K562 (cell line): ENCODE measurements around the gene HRC. TPM values are rescaled to one million over a fixed set of nuclear protein-coding genes. Genes with fewer than 3 reads are reported as not detected.
A peak's percentile ranks its signal among the peaks of the same experiment; 100 is the strongest.

Experiments
- BRF1 ChIP-seq: IDR thresholded peaks from 3 replicates; pipeline ENCODE4 v1.6.1; 2011; ENCODE audit warnings: borderline replicate concordance, mild to moderate bottlenecking; ENCODE audit not compliant: insufficient read length; ENCODE audit errors: extremely low read depth
- CREM ChIP-seq: IDR thresholded peaks from 2 replicates; pipeline ENCODE4 v1.6.1; 2014; ENCODE audit warnings: antibody characterized with exemption, low read depth
- CTBP1 ChIP-seq: fragments of 450-650 bp; IDR thresholded peaks from 2 replicates; pipeline ENCODE4 v1.6.1; 2016; ENCODE audit warnings: borderline replicate concordance
- DNMT1 ChIP-seq: fragments of 450-650 bp; IDR thresholded peaks from 2 replicates; pipeline ENCODE4 v1.6.1; 2016; ENCODE audit warnings: antibody characterized with exemption, mild to moderate bottlenecking
- FIP1L1 ChIP-seq: fragments of 200-400 bp; formaldehyde crosslinking; IDR thresholded peaks from 2 replicates; pipeline ENCODE4 v1.6.1; 2018; ENCODE audit warnings: mild to moderate bottlenecking, low read depth, low read length; ENCODE audit not compliant: poor library complexity, severe bottlenecking
- HCFC1 ChIP-seq: IDR thresholded peaks from 2 replicates; pipeline ENCODE4 v1.6.1; 2012; ENCODE audit warnings: low read depth, low read length, improper control_type of control experiment
- MAFK ChIP-seq: IDR thresholded peaks from 2 replicates; pipeline ENCODE4 v1.6.1; 2011; ENCODE audit warnings: low read length, improper control_type of control experiment
- MBD2 ChIP-seq: sonication (generic); IDR thresholded peaks from 2 replicates; pipeline ENCODE4 v1.6.1; 2016; ENCODE audit warnings: low read depth, borderline replicate concordance
- NR2C1 ChIP-seq, 2 experiments: fragments of 450-650 bp; IDR thresholded peaks; 2 replicates each; pipeline ENCODE4 v1.6.1; 2017; ENCODE audit warnings: mild to moderate bottlenecking in 2 of 2, antibody characterized with exemption in 1 of 2, inconsistent platforms in 1 of 2, missing compliant biosample characterization in 1 of 2, missing genetic modification characterization in 1 of 2
- PCBP1 ChIP-seq: fragments of 200-400 bp; formaldehyde crosslinking; IDR thresholded peaks from 2 replicates; pipeline ENCODE4 v1.6.1; 2018; ENCODE audit warnings: mild to moderate bottlenecking, low read depth, low read length; ENCODE audit not compliant: poor library complexity, severe bottlenecking
- PHF8 ChIP-seq: fragments of 200-600 bp; sonication (generic); IDR thresholded peaks from 2 replicates; pipeline ENCODE4 v1.6.1; 2012; ENCODE audit warnings: mixed run types, mild to moderate bottlenecking, inconsistent platforms, low read length, moderate library complexity, borderline replicate concordance
- SAFB ChIP-seq: fragments of 200-400 bp; formaldehyde crosslinking; IDR thresholded peaks from 2 replicates; pipeline ENCODE4 v1.6.1; 2017; ENCODE audit warnings: low read depth, low read length, borderline replicate concordance
- SAP30 ChIP-seq: fragments of 200-600 bp; sonication (generic); IDR thresholded peaks from 2 replicates; pipeline ENCODE4 v1.6.1; 2012; ENCODE audit warnings: borderline replicate concordance, low read depth, mild to moderate bottlenecking, moderate library complexity, low read length, control low read depth, inconsistent platforms; ENCODE audit not compliant: insufficient read depth, poor library complexity, severe bottlenecking
- SIX5 ChIP-seq, 2 experiments: IDR thresholded peaks; 2 replicates each; pipeline ENCODE4 v1.6.1; 2011; ENCODE audit warnings: low read length in 2 of 2, borderline replicate concordance in 1 of 2, low read depth in 1 of 2, mild to moderate bottlenecking in 1 of 2, moderate library complexity in 1 of 2; ENCODE audit not compliant: insufficient read depth in 1 of 2
- YY1 ChIP-seq, 3 experiments: IDR thresholded peaks; 2 replicates each; pipeline ENCODE4 v1.6.1; 2011; ENCODE audit warnings: low read length in 2 of 3, mild to moderate bottlenecking in 2 of 3, moderate library complexity in 2 of 3, borderline replicate concordance in 1 of 3, control low read depth in 1 of 3, low read depth in 1 of 3; ENCODE audit not compliant: insufficient read depth in 3 of 3, insufficient replicate concordance in 2 of 3, control insufficient read depth in 1 of 3, insufficient read length in 1 of 3; ENCODE audit errors: extremely low read depth in 1 of 3
- ZBTB9 ChIP-seq: fragments of 450-650 bp; formaldehyde crosslinking; IDR thresholded peaks from 2 replicates; pipeline ENCODE4 v1.4.0; 2020; ENCODE audit warnings: mild to moderate bottlenecking, moderate library complexity
- ZNF766 ChIP-seq: fragments of 200-800 bp; sonication (Bioruptor generic); conservative IDR thresholded peaks from 2 replicates; pipeline ENCODE4 v1.6.1; 2016; ENCODE audit warnings: missing genetic modification characterization, missing compliant biosample characterization
- polyA plus RNA-seq, 8 experiments: library from polyadenylated mRNA; depleted of rRNA in 4 of 8; stranded (reverse) in 5 of 8; unstranded in 3 of 8; fragments of >200 nt; fragmentation: Nextera tagmentation in 2 of 8; fragmentation: Illumina TruSeq in 1 of 8; extraction: Ambion mirVana in 2 of 8; extraction: Trizol in 1 of 8; gene quantifications; 2 replicates each; pipeline versions ENCODE4 v1.2.1 to v1.2.3, GENCODE V29; 2011 to 2014; ENCODE audit warnings: inconsistent platforms in 1 of 8, missing spikeins in 1 of 8
- total RNA-seq, 7 experiments: library from RNA; depleted of rRNA in 6 of 7; stranded (reverse); fragments of >200 nt in 6 of 7; fragmentation: Illumina TruSeq in 2 of 7; extraction: Trizol in 2 of 7; gene quantifications; 2 replicates each; pipeline versions ENCODE4 v1.2.1 to v1.2.3, GENCODE V29; 2011 to 2021; ENCODE audit warnings: low replicate concordance in 1 of 7
- TF ChIP-seq, protein P1 (sequence below): fragments of 250-450 bp; sonication (Bioruptor Pico); IDR thresholded peaks from 2 replicates; pipeline ENCODE4 v1.8.0; 2021; ENCODE audit warnings: moderate library complexity, mild to moderate bottlenecking, inconsistent platforms
- TF ChIP-seq, protein P2 (sequence below), 2 experiments: IDR thresholded peaks; 2 replicates each; pipeline ENCODE4 v1.6.1; 2012; ENCODE audit warnings: improper control_type of control experiment in 2 of 2, low read depth in 2 of 2, low read length in 2 of 2, borderline replicate concordance in 1 of 2

Gene HRC
- total and polyA plus RNA-seq, 9 of the 15 experiments (the other 6 are each of a cell fraction or from before 2014, with no cell fraction given): 0.66 to 18.7 (median 13.1) TPM

DNA sequence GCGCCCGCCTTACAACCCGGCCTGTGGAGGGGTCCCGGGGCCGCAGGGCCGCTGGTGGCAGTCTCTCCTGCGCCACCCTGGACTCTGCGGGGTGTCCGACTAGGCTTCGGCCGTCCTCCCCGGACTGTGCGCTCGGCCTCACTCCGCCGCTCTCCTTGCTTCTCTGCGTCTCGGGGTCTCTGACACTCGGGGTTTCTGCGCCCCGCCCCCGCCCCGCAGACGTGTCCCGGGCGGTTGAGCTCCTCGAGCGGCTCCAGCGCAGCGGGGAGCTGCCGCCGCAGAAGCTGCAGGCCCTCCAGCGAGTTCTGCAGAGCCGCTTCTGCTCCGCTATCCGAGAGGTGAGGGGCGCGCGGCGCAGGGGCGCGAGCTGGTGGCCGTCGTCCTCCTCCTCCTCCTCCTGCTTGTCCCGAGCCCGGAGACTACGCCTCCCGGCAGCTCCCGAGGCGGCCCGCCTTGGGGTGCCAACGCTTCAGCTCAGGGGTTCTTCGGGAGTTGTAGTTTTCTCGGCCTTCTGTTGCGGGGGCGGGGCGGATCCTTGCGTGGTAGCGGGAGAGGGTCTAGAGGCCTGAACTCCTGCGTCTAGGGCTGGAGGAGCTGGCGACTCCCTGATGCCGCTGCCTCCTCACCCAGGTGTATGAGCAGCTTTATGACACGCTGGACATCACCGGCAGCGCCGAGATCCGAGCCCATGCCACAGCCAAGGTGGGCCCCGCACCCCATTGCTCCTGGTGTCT, 40.4 kb downstream of the HRC start (continued):
- 0 out of 2 replicates have a peak, but pooled peaks have one; percentile 38 for TF ChIP-seq ZNF766 (CRISPR knock-in tag)
- peak in 1 of 3 experiments; percentile 26 for TF ChIP-seq YY1 (IDR thresholded peaks at IDR 0.05; ENCODE audit: borderline replicate concordance in 1 of 3, control insufficient read depth in 1 of 3, extremely low read depth in 1 of 3, insufficient read depth in 3 of 3, insufficient read length in 1 of 3, insufficient replicate concordance in 2 of 3, low read depth in 1 of 3, low read length in 2 of 3)
- peak; percentile 50 to 59; a peak in 3 of 4 replicates for TF ChIP-seq SIX5 (IDR thresholded peaks at IDR 0.05; ENCODE audit: borderline replicate concordance in 1 of 2, insufficient read depth in 1 of 2, low read depth in 1 of 2, low read length in 2 of 2)
- no peak for TF ChIP-seq NR2C1 (IDR thresholded peaks at IDR 0.05)
- peak; percentile 27; the same call in 1 of the 2 replicates for TF ChIP-seq NR2C1 (tag; IDR thresholded peaks at IDR 0.05)
- TF ChIP-seq MAFK: no peak
- peak; percentile 31; the same call in 1 of the 2 replicates for TF ChIP-seq CREM
- peak; percentile 46 for TF ChIP-seq SAP30
- TF ChIP-seq HCFC1: peak; percentile 89
- TF ChIP-seq, protein P1, sequence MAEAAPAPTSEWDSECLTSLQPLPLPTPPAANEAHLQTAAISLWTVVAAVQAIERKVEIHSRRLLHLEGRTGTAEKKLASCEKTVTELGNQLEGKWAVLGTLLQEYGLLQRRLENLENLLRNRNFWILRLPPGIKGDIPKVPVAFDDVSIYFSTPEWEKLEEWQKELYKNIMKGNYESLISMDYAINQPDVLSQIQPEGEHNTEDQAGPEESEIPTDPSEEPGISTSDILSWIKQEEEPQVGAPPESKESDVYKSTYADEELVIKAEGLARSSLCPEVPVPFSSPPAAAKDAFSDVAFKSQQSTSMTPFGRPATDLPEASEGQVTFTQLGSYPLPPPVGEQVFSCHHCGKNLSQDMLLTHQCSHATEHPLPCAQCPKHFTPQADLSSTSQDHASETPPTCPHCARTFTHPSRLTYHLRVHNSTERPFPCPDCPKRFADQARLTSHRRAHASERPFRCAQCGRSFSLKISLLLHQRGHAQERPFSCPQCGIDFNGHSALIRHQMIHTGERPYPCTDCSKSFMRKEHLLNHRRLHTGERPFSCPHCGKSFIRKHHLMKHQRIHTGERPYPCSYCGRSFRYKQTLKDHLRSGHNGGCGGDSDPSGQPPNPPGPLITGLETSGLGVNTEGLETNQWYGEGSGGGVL (CRISPR knock-in tag): no peak
- TF ChIP-seq BRF1: no peak
- TF ChIP-seq PCBP1: peak; percentile 69
- peak; percentile 46; the same call in 1 of the 2 replicates for TF ChIP-seq PHF8
- TF ChIP-seq SAFB: no peak
- TF ChIP-seq CTBP1: 0 out of 2 replicates have a peak, but pooled peaks have one; percentile 14
- TF ChIP-seq DNMT1: no peak
- TF ChIP-seq FIP1L1: peak; percentile 17
- TF ChIP-seq, protein P2, sequence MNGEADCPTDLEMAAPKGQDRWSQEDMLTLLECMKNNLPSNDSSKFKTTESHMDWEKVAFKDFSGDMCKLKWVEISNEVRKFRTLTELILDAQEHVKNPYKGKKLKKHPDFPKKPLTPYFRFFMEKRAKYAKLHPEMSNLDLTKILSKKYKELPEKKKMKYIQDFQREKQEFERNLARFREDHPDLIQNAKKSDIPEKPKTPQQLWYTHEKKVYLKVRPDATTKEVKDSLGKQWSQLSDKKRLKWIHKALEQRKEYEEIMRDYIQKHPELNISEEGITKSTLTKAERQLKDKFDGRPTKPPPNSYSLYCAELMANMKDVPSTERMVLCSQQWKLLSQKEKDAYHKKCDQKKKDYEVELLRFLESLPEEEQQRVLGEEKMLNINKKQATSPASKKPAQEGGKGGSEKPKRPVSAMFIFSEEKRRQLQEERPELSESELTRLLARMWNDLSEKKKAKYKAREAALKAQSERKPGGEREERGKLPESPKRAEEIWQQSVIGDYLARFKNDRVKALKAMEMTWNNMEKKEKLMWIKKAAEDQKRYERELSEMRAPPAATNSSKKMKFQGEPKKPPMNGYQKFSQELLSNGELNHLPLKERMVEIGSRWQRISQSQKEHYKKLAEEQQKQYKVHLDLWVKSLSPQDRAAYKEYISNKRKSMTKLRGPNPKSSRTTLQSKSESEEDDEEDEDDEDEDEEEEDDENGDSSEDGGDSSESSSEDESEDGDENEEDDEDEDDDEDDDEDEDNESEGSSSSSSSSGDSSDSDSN (IDR thresholded peaks at IDR 0.05; ENCODE audit: borderline replicate concordance in 1 of 2, low read depth in 2 of 2, low read length in 2 of 2): 0 out of 4 replicates have a peak, but pooled peaks of 1 of the 2 experiments have one; percentile 16
- peak; percentile 67; the same call in 1 of the 2 replicates for TF ChIP-seq ZBTB9 (CRISPR knock-in tag)
- 0 out of 2 replicates have a peak, but pooled peaks have one; percentile 42 for TF ChIP-seq MBD2
